ENCODE measurements around the gene SFXN2. TPM values are rescaled to one million over a fixed set of nuclear protein-coding genes. Genes with fewer than 3 reads are reported as not detected.

The SFXN2 gene
- polyA plus RNA-seq, 2 of the 4 experiments (the other 2 are of a cell fraction), result 5.6 to 7.4 TPM

DNA sequence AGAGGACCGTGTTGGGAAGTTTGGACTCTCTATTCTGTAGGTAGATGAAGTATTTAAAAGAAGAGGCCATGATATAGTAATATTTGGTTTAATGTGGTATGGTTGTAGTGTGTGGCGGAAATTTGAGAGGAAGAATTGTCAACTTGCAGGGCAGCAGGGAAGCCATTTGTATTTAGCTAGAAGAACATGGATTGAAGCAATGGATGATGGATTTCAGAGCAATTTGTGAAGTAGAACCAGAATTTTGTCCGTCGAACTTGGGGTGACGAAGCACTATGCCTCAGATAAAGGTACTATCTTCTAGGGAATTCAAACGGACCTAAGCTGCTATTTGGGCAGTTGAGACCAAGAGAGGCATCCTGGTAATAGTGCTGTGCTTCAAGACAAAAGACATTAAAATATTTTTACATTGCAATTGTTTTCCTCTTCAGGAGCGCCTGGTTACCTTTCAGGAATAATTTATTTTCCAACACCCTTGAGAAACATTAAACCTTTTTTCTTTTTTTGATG, 28.7 kb downstream of the SFXN2 start:
- H3K4me3 ChIP-seq, result no peak overlapping the region
- ChIA-PET CTCF (interaction anchor here (1.0 to 2.8 kb wide), 3 partner anchors 9 to 15 kb away, joined by 3 to 14 read pairs (median 5); no protein-coding TSS in a partner anchor), POLR2A (interaction anchor here (0.6 to 1.1 kb wide), 4 partner anchors 23 to 74 kb away, joined by 3 to 10 read pairs (median 6); partner anchors contain the start of genes ARL3 and SFXN2)
- peak overlapping the region; percentile 39 for H3K4me2 ChIP-seq
- TF ChIP-seq HOXB13 (CRISPR knock-in tag; IDR thresholded peaks at IDR 0.05; ENCODE audit: low read depth) (0 out of 2 replicates have a peak, but pooled peaks have one; percentile 61), MAZ (IDR thresholded peaks at IDR 0.05; ENCODE audit: borderline replicate concordance, low read depth, low read length) (no peak), HEYL (CRISPR knock-in tag; IDR thresholded peaks at IDR 0.05) (no peak), CTCF (IDR thresholded peaks at IDR 0.05) (no peak), ZNF302 (CRISPR knock-in tag; IDR thresholded peaks at IDR 0.05) (no peak), ZSCAN20 (CRISPR knock-in tag; IDR thresholded peaks at IDR 0.05) (no peak), RFX5 (IDR thresholded peaks at IDR 0.05) (no peak), JUN (IDR thresholded peaks at IDR 0.05) (no peak), USF2 (IDR thresholded peaks at IDR 0.05) (no peak), SMC3 (IDR thresholded peaks at IDR 0.05) (no peak), ATOH8 (CRISPR knock-in tag; IDR thresholded peaks at IDR 0.05; ENCODE audit: low read depth) (0 out of 2 replicates have a peak, but pooled peaks have one; percentile 33), MAX (IDR thresholded peaks at IDR 0.05) (no peak)
- FAIRE-seq (no peak), ATAC-seq (peak in 1 of 2 experiments; percentile 1; a peak in 2 of 6 replicates), DNase-seq (ENCODE audit: low read depth in 1 of 2, low spot score in 1 of 2) (no peak)
- peaks cover 12% of the 10 kb centered on the region; the same call in 1 of the 3 replicates for H3K4me1 ChIP-seq
- WGBS (ENCODE audit: missing lambda C conversion rate), result 38% methylated on average over 7 of the region's 7 CpGs
- peak overlapping the region; percentile 65 to 82 for H3K27ac ChIP-seq
- no peaks in the 10 kb centered on the region for H3K9me3 ChIP-seq

DNA sequence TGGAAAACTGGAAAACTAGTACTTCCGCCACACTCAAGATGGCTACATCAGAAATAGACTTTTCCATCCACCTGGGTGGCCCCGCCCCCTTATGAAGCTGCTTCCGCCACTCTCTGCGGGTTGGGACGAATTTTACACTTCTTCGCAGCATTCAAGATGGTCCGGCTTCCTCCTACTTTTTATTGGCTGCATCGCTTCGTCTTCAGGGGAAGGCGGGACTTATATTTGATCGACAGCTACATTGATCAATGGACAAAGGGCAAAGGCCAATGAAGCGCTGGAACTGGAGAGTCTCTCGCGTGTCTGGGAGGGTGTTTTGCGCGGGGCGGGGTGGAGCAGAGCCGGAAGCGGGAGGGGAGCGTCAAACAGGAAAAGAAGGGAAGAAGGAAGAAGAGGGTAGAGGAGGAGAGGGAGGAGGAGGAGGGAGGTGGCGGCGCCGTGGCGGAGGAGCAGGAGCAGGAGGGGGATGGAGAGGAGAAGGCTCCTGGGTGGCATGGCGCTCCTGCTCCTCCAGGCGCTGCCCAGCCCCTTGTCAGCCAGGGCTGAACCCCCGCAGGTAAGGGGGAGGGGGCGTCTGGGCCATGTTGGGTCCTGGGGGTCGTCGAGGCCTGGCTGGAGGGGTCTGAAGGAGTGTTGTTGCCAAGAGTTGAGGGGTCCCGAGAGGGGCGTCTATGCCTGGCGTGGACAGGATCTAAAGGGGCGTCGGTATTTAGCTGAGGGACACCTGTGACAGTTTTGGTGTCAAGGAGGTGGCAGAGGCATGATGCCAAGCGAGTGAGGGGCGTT, 29.3 kb downstream of the SFXN2 start, which contains the start of gene WBP1L:
TSS of gene WBP1L (plus strand) at position 361 of the 786 bp plus-strand sequence. CDS start at position 467, 106 bp downstream.
- Histone ChIP-seq H3K27ac (peak within 1 kb of the TSS; percentile 91 to 94), H3K4me2 (peak within 1 kb of the TSS; percentile 82), H3K9me3 (no peaks in the 10 kb centered on the region), H3K4me3 (peak within 1 kb of the TSS; percentile 92), H3K4me1 (peaks cover 12% of the 10 kb centered on the region; the same call in 1 of the 3 replicates)
- FAIRE-seq (peak; percentile 80), DNase-seq (ENCODE audit: low read depth in 1 of 2, low spot score in 1 of 2) (peak; percentile 98 to 99), ATAC-seq (peak; percentile 96 to 98)
- ChIA-PET POLR2A (interaction anchor here (0.6 to 1.1 kb wide), 5 partner anchors 8 to 74 kb away, joined by 3 to 10 read pairs (median 5); partner anchors contain the start of genes ARL3 and SFXN2), CTCF (interaction anchor here (0.5 to 2.8 kb wide), 4 partner anchors 9 to 317 kb away, joined by 3 to 14 read pairs (median 4); no protein-coding TSS in a partner anchor)
- under 1% methylated on average over 35 of the region's 37 CpGs for WGBS (ENCODE audit: missing lambda C conversion rate)
- TF ChIP-seq PHF8 (IDR thresholded peaks at IDR 0.05; ENCODE audit: borderline replicate concordance, low read depth) (peak; percentile 73), MAX (IDR thresholded peaks at IDR 0.05) (no peak), RFX5 (IDR thresholded peaks at IDR 0.05) (no peak), CEBPB (IDR thresholded peaks at IDR 0.05) (no peak), HOXA7 (CRISPR knock-in tag; IDR thresholded peaks at IDR 0.05) (0 out of 2 replicates have a peak, but pooled peaks have one; percentile 24), EP300 (IDR thresholded peaks at IDR 0.05) (no peak), RCOR1 (IDR thresholded peaks at IDR 0.05; ENCODE audit: low read depth, low read length) (no peak), JUN (IDR thresholded peaks at IDR 0.05) (peak in 1 of 2 experiments; percentile 37; a peak in 3 of 5 replicates), POLR2AphosphoS2 (conservative IDR thresholded peaks at IDR 0.05; ENCODE audit: low read length) (0 out of 2 replicates have a peak, but pooled peaks have one; percentile 16), CHD2 (IDR thresholded peaks at IDR 0.05; ENCODE audit: low read length, partially characterized antibody) (peak; percentile 67), POLR2A (IDR thresholded peaks at IDR 0.05; ENCODE audit: low read length) (peak; percentile 88), ESRRA (IDR thresholded peaks at IDR 0.05; ENCODE audit: borderline replicate concordance, low read length) (no peak), HDAC2 (IDR thresholded peaks at IDR 0.05) (no peak), TP53 (CRISPR knock-in tag; IDR thresholded peaks at IDR 0.05) (peak; percentile 84), CBX2 (IDR thresholded peaks at IDR 0.05; ENCODE audit: borderline replicate concordance, low read depth) (no peak), TFCP2L1 (CRISPR knock-in tag; IDR thresholded peaks at IDR 0.05) (0 out of 2 replicates have a peak, but pooled peaks have one; percentile 23), BHLHE40 (IDR thresholded peaks at IDR 0.05; ENCODE audit: low read depth, low read length) (no peak), HEYL (CRISPR knock-in tag; IDR thresholded peaks at IDR 0.05) (no peak), SMC3 (IDR thresholded peaks at IDR 0.05) (no peak), HOXB13 (CRISPR knock-in tag; IDR thresholded peaks at IDR 0.05; ENCODE audit: low read depth) (no peak), FOSB (CRISPR knock-in tag; IDR thresholded peaks at IDR 0.05) (no peak)
- TF ChIP-seq, protein P1, sequence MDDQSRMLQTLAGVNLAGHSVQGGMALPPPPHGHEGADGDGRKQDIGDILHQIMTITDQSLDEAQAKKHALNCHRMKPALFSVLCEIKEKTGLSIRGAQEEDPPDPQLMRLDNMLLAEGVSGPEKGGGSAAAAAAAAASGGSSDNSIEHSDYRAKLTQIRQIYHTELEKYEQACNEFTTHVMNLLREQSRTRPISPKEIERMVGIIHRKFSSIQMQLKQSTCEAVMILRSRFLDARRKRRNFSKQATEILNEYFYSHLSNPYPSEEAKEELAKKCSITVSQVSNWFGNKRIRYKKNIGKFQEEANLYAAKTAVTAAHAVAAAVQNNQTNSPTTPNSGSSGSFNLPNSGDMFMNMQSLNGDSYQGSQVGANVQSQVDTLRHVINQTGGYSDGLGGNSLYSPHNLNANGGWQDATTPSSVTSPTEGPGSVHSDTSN (IDR thresholded peaks at IDR 0.05), result peak; percentile 94
- TF ChIP-seq, protein P2, sequence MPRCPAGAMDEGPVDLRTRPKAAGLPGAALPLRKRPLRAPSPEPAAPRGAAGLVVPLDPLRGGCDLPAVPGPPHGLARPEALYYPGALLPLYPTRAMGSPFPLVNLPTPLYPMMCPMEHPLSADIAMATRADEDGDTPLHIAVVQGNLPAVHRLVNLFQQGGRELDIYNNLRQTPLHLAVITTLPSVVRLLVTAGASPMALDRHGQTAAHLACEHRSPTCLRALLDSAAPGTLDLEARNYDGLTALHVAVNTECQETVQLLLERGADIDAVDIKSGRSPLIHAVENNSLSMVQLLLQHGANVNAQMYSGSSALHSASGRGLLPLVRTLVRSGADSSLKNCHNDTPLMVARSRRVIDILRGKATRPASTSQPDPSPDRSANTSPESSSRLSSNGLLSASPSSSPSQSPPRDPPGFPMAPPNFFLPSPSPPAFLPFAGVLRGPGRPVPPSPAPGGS (IDR thresholded peaks at IDR 0.05), result peak; percentile 55; the same call in 1 of the 3 replicates
